GM20000 (cell line): ENCODE measurements around the gene KREMEN1.

ENCODE experiments used
- DNase-seq: peaks from one replicate; pipeline ENCODE4 v3.0.0; 2012; ENCODE audit warnings: low spot score
- TF ChIP-seq, protein P1 (sequence below): IDR thresholded peaks from 2 replicates; pipeline ENCODE4 v1.5.1; 2012; ENCODE audit warnings: mild to moderate bottlenecking, control low read depth; ENCODE audit errors: extremely low read depth, missing control alignments

KREMEN1 gene

DNA sequence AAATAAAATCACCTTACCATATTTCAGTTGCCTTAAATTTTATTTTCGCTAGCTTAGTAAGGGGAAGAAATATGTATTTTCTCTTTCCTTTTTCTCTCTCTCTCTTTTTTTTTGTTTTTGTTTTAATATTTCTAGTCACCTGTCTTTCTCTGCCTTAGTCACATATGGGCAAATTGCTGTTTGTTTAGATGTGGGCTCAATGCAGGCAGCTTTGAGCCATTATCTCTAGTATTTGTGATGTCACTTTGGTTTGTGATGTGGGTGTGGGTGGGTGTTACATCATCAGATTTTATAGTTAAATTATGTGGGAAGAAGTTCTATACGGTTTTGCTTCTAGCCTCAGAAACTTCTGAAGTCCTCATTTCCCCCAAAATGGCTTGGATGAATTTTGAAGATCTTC is 11.1 kb upstream of the KREMEN1 start, which contains the start of gene C22orf31:
Gene C22orf31, minus strand, starts transcription at position 59 of the 400 bp plus-strand sequence. Its CDS starts 39 bp downstream, at position 20.
- TF ChIP-seq, protein P1, sequence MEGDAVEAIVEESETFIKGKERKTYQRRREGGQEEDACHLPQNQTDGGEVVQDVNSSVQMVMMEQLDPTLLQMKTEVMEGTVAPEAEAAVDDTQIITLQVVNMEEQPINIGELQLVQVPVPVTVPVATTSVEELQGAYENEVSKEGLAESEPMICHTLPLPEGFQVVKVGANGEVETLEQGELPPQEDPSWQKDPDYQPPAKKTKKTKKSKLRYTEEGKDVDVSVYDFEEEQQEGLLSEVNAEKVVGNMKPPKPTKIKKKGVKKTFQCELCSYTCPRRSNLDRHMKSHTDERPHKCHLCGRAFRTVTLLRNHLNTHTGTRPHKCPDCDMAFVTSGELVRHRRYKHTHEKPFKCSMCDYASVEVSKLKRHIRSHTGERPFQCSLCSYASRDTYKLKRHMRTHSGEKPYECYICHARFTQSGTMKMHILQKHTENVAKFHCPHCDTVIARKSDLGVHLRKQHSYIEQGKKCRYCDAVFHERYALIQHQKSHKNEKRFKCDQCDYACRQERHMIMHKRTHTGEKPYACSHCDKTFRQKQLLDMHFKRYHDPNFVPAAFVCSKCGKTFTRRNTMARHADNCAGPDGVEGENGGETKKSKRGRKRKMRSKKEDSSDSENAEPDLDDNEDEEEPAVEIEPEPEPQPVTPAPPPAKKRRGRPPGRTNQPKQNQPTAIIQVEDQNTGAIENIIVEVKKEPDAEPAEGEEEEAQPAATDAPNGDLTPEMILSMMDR = no peak
- no peak for DNase-seq

DNA sequence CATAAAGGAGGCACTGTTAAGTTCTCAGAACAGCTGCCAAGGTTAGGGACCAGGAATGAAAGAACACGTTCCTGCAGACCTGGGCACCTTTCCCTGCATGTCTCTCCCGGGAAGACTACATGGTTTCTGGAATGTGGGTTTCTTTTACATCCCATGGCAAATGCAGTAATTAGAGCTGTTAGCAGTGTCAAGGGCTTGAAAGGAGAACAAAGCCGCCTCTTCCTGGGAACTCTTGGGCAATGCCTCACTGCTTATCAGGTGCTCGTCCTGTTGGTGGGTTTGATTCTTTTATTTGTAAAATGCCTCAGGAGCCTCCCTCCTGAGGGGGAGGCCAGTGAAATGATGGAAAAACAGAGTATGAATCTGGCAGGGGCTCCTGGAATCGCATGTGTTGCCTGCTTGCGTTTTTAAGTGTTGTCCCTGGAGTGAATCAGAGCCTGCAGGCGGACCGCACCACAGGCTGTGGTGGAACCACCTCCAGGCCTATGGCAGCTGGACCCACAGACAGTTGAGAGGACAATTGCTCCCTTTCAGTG is 10.5 kb upstream of the KREMEN1 start:
- no peak for DNase-seq
- TF ChIP-seq, protein P1 = no peak

DNA sequence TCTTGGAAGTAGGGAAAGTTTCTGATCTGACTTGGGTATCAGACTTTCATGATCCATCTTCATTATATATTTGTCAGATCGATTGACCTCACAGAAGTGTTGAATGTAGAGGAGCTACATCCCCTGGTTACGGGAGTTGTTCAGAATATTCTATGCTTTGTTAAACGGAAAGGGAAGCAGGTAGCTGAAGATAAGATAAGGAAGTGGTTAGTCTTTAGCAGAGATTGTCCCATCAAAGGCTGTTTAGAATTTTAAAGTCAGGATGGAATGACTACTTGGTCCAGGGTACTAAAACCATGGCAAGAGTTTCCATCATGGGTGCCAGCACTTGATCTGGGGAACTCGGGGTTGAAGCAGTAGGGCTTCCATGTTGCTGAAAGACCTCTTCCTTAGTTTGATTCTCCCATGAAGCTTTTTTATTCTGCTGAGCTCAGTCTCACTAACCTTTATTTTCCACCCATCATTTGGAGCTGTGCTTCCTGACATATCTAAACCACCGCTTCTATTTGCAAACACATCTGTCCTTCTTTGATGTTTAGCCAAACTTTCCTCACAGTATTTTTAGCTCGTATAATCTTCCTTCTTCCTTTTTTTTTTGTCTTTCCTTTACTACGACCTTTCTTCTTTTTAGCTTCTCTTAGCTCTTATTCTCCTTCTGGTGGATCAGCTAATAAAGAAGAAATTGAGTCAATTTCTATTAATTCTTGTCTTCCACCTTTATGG is 7.2 kb upstream of the KREMEN1 start:
- no peak for DNase-seq
- TF ChIP-seq, protein P1 = no peak

DNA sequence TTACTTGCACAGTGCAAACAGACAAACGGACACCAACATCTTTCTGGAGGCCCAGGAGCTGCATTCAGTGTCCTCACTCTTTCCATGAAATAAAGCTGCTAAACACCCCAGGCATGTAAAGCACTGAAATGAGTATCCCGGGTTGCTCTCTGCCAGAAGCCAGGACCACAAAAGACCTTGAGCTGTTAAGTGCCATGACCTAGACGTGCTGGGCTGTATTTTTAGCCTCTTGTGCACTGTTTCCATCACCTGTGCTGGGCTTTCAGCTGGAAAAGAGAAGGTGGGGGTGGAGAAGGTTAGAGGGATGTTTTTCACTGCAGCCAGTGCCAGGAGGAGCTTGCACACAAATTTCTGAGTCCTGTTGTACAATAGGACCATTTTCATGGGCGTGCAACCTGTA is 3.4 kb upstream of the KREMEN1 start:
- TF ChIP-seq, protein P1 = no peak
- DNase-seq = no peak

DNA sequence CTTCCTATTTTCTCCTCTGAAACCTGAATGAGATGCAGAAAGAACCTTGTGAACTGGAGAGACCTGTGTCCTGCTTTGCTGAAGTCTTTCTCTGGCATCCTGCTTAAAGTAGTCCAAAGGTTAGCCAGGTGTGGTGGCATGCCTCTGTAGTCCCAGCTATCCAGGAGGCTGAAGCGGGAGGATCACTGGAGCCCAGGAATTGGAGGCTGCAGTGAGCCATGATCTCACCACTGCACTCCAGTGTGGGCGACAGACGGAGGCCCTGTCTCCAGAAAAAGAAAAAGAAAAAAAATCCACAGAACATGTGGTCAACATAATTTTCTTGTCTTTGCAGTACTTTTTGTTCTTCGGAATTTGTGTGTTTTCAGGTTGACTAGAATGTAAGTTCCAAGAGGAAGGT is 2.3 kb upstream of the KREMEN1 start:
- TF ChIP-seq, protein P1 = no peak
- no peak for DNase-seq

DNA sequence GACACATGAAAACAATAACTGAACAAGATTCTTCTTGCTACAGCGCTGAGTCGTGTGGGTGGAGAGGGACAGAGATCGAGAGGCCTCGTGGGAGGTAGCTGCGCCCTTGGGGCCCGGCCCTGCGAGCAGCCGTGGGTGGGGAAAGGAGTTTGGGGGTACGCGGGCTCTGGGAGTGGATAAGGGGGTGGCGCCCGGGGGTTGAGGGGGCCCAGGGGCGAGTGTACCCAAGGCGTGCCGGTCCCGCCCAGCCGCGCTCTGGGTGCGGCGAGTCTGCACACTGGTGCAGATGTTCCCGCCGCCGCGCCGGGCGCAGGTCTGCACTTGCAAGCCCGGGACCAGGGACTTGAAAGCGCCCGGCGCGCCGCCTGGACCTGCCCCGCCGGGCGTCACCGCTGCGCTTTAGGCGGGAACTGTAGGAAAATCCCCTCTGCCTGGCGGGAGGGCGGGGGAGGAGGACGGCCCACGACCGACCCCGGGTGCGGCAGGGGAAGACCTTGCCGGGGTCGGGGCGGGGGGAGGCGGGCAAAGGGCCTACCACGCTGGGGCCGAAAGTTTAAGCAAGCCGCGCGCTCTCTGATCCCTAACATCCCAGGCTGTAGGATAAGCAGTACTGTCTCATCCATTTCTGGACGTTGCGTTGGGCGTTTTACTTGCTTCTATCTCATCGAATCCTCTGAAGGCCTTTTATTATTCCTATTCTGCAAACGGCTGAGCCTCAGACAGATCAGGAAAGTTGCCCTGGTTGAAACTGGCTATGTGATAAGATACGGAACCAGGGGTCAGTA is 1.4 kb upstream of the KREMEN1 start:
- TF ChIP-seq, protein P1 = no peak
- peak; percentile 71 for DNase-seq
